ENCODE data around the gene MOB3B.

The MOB3B gene

GRCh38 chr9:27529316-27530278 lies at the start of gene MOB3B:
Gene MOB3B (minus strand): TSS chr9:27529814. CDS start chr9:27455550, 74,264 bp downstream.
- Mint-ChIP-seq H3K27ac (peak within 1 kb of the TSS; percentile 66), H3K27me3 (peaks cover 3% of the 10 kb centered on the region), H3K36me3 (peaks cover 4% of the 10 kb centered on the region), H3K4me1 (peaks cover 5% of the 10 kb centered on the region), H3K9me3 (no peaks in the 10 kb centered on the region), H3K4me3 (peak within 1 kb of the TSS; percentile 87)

GRCh38 chr9:27573634-27574590 lies 44.3 kb upstream of the MOB3B start:
- peaks cover 43% of the 10 kb centered on the region for H3K4me1 Mint-ChIP-seq
- H3K4me3 Mint-ChIP-seq = peak overlapping the region; percentile 93

GRCh38 chr9:27572918-27573633 lies 43.5 kb upstream of the MOB3B start, which contains the start of gene C9orf72:
Gene C9orf72 (minus strand): TSS chr9:27573481. CDS start chr9:27567120, 6,361 bp downstream.
- Mint-ChIP-seq H3K4me1 (peaks cover 48% of the 10 kb centered on the region), H3K27ac (peak within 1 kb of the TSS; percentile 100), H3K4me3 (peak within 1 kb of the TSS; percentile 93), H3K36me3 (no peaks in the 10 kb centered on the region), H3K27me3 (no peaks in the 10 kb centered on the region), H3K9me3 (peaks cover 2% of the 10 kb centered on the region)

More at GRCh38 chr9:27573634-27574590, 44.3 kb upstream of the MOB3B start:
- no peaks in the 10 kb centered on the region for H3K36me3 Mint-ChIP-seq
- H3K9me3 Mint-ChIP-seq = peaks cover 8% of the 10 kb centered on the region
- H3K27ac Mint-ChIP-seq = peak overlapping the region; percentile 100
- H3K27me3 Mint-ChIP-seq = no peaks in the 10 kb centered on the region

- H3K27ac Mint-ChIP-seq = peak overlapping the region; percentile 95
- H3K36me3 Mint-ChIP-seq = peaks cover 1% of the 10 kb centered on the region
- no peaks in the 10 kb centered on the region for H3K9me3 Mint-ChIP-seq
- H3K4me1 Mint-ChIP-seq = peaks cover 53% of the 10 kb centered on the region
- H3K27me3 Mint-ChIP-seq = no peaks in the 10 kb centered on the region
- H3K4me3 Mint-ChIP-seq = peak overlapping the region; percentile 93
Observed at GRCh38 chr9:27572566-27572917, 42.9 kb upstream of the MOB3B start.

- Mint-ChIP-seq H3K4me1 (peaks cover 58% of the 10 kb centered on the region), H3K36me3 (peaks cover 5% of the 10 kb centered on the region), H3K4me3 (peak overlapping the region; percentile 93), H3K27ac (peak overlapping the region; percentile 95), H3K27me3 (no peaks in the 10 kb centered on the region), H3K9me3 (no peaks in the 10 kb centered on the region)
Observed at GRCh38 chr9:27572061-27572460, 42.4 kb upstream of the MOB3B start.

- H3K4me1 Mint-ChIP-seq = peaks cover 65% of the 10 kb centered on the region
- H3K9me3 Mint-ChIP-seq = no peaks in the 10 kb centered on the region
- no peak overlapping the region for H3K4me3 Mint-ChIP-seq
- H3K36me3 Mint-ChIP-seq = peaks cover 10% of the 10 kb centered on the region
- no peak overlapping the region for H3K27ac Mint-ChIP-seq
- no peaks in the 10 kb centered on the region for H3K27me3 Mint-ChIP-seq
Observed at GRCh38 chr9:27571011-27571410, 41.4 kb upstream of the MOB3B start.

GRCh38 chr9:27569406-27569805 lies 39.8 kb upstream of the MOB3B start:
- Mint-ChIP-seq H3K27ac (no peak overlapping the region), H3K9me3 (no peaks in the 10 kb centered on the region), H3K27me3 (no peaks in the 10 kb centered on the region), H3K4me1 (peaks cover 73% of the 10 kb centered on the region), H3K36me3 (peaks cover 12% of the 10 kb centered on the region), H3K4me3 (no peak overlapping the region)

GRCh38 chr9:27566118-27566517 lies 36.5 kb upstream of the MOB3B start:
- H3K4me3 Mint-ChIP-seq = no peak overlapping the region
- H3K27me3 Mint-ChIP-seq = no peaks in the 10 kb centered on the region
- peaks cover 60% of the 10 kb centered on the region for H3K4me1 Mint-ChIP-seq
- H3K9me3 Mint-ChIP-seq = no peaks in the 10 kb centered on the region
- H3K27ac Mint-ChIP-seq = no peak overlapping the region
- peaks cover 18% of the 10 kb centered on the region for H3K36me3 Mint-ChIP-seq

GRCh38 chr9:27565696-27566095 lies 36.1 kb upstream of the MOB3B start:
- no peak overlapping the region for H3K4me3 Mint-ChIP-seq

GRCh38 chr9:27564670-27565069 lies 35.1 kb upstream of the MOB3B start:
- Mint-ChIP-seq H3K4me3 (peak overlapping the region; percentile 19), H3K4me1 (peaks cover 52% of the 10 kb centered on the region), H3K9me3 (no peaks in the 10 kb centered on the region), H3K27ac (peak overlapping the region; percentile 72), H3K36me3 (peaks cover 19% of the 10 kb centered on the region), H3K27me3 (no peaks in the 10 kb centered on the region)

More at GRCh38 chr9:27565696-27566095, 36.1 kb upstream of the MOB3B start:
- Mint-ChIP-seq H3K27me3 (no peaks in the 10 kb centered on the region), H3K36me3 (peaks cover 19% of the 10 kb centered on the region), H3K27ac (no peak overlapping the region), H3K9me3 (no peaks in the 10 kb centered on the region), H3K4me1 (peaks cover 56% of the 10 kb centered on the region)

- H3K27ac Mint-ChIP-seq = peak overlapping the region; percentile 65
- H3K4me3 Mint-ChIP-seq = no peak overlapping the region
- no peaks in the 10 kb centered on the region for H3K9me3 Mint-ChIP-seq
- peaks cover 19% of the 10 kb centered on the region for H3K36me3 Mint-ChIP-seq
- no peaks in the 10 kb centered on the region for H3K27me3 Mint-ChIP-seq
- peaks cover 49% of the 10 kb centered on the region for H3K4me1 Mint-ChIP-seq
Observed at GRCh38 chr9:27563738-27564430, 34.3 kb upstream of the MOB3B start.

GRCh38 chr9:27561685-27562084 lies 32.1 kb upstream of the MOB3B start:
- no peaks in the 10 kb centered on the region for H3K27me3 Mint-ChIP-seq
- peaks cover 31% of the 10 kb centered on the region for H3K4me1 Mint-ChIP-seq
- H3K36me3 Mint-ChIP-seq = peaks cover 13% of the 10 kb centered on the region
- no peaks in the 10 kb centered on the region for H3K9me3 Mint-ChIP-seq
- H3K27ac Mint-ChIP-seq = no peak overlapping the region
- no peak overlapping the region for H3K4me3 Mint-ChIP-seq

- Mint-ChIP-seq H3K27ac (no peak overlapping the region), H3K9me3 (no peaks in the 10 kb centered on the region), H3K36me3 (peaks cover 13% of the 10 kb centered on the region), H3K27me3 (no peaks in the 10 kb centered on the region), H3K4me1 (peaks cover 23% of the 10 kb centered on the region), H3K4me3 (no peak overlapping the region)
Observed at GRCh38 chr9:27560457-27560856, 30.8 kb upstream of the MOB3B start.

GRCh38 chr9:27558307-27558706 lies 28.7 kb upstream of the MOB3B start:
- Mint-ChIP-seq H3K36me3 (peaks cover 23% of the 10 kb centered on the region), H3K4me1 (peaks cover 5% of the 10 kb centered on the region), H3K9me3 (no peaks in the 10 kb centered on the region), H3K4me3 (no peak overlapping the region), H3K27me3 (no peaks in the 10 kb centered on the region), H3K27ac (no peak overlapping the region)
